ENCODE results near the gene SH3BP2. TPM values are rescaled to one million over a fixed set of nuclear protein-coding genes. Genes with fewer than 3 reads are reported as not detected.

The SH3BP2 gene
- total RNA-seq, 1 donor from 2014 or later, result 45.4 TPM

- no peaks in the 10 kb centered on the region for H3K9me3 Mint-ChIP-seq
- no peak overlapping the region for H3K4me3 Mint-ChIP-seq
- no peaks in the 10 kb centered on the region for H3K4me1 Mint-ChIP-seq (ENCODE audit: unreplicated experiment)
Observed at GRCh38 chr4:2832309-2832980, 39.6 kb downstream of the SH3BP2 start.

GRCh38 chr4:2832981-2833670 is 40.2 kb downstream of the SH3BP2 start:
- peaks cover 3% of the 10 kb centered on the region for H3K36me3 Mint-ChIP-seq
- no peak for TF ChIP-seq CTCF (conservative IDR thresholded peaks at IDR 0.05)
- peak; percentile 60 for DNase-seq (ENCODE audit: extremely low spot score, unreplicated experiment)

More at GRCh38 chr4:2832309-2832980, 39.6 kb downstream of the SH3BP2 start:
- peaks cover 3% of the 10 kb centered on the region for H3K36me3 Mint-ChIP-seq
- H3K27me3 Mint-ChIP-seq, result no peaks in the 10 kb centered on the region
- H3K27ac Mint-ChIP-seq, result no peak overlapping the region
- TF ChIP-seq CTCF (conservative IDR thresholded peaks at IDR 0.05), result no peak
- peak; percentile 63 for DNase-seq (ENCODE audit: extremely low spot score, unreplicated experiment)

GRCh38 chr4:2833671-2834000 is 40.8 kb downstream of the SH3BP2 start:
- Mint-ChIP-seq H3K9me3 (no peaks in the 10 kb centered on the region), H3K27ac (no peak overlapping the region), H3K4me3 (no peak overlapping the region), H3K36me3 (peaks cover 3% of the 10 kb centered on the region), H3K4me1 (ENCODE audit: unreplicated experiment) (no peaks in the 10 kb centered on the region), H3K27me3 (no peaks in the 10 kb centered on the region)
- no peak for DNase-seq (ENCODE audit: extremely low spot score, unreplicated experiment)
- TF ChIP-seq CTCF (conservative IDR thresholded peaks at IDR 0.05), result no peak

More at GRCh38 chr4:2832981-2833670, 40.2 kb downstream of the SH3BP2 start:
- Mint-ChIP-seq H3K27me3 (no peaks in the 10 kb centered on the region), H3K27ac (no peak overlapping the region), H3K9me3 (no peaks in the 10 kb centered on the region), H3K4me3 (no peak overlapping the region), H3K4me1 (ENCODE audit: unreplicated experiment) (no peaks in the 10 kb centered on the region)

GRCh38 chr4:2834001-2834921 is 41.4 kb downstream of the SH3BP2 start:
- no peaks in the 10 kb centered on the region for H3K9me3 Mint-ChIP-seq
- no peaks in the 10 kb centered on the region for H3K4me1 Mint-ChIP-seq (ENCODE audit: unreplicated experiment)
- H3K36me3 Mint-ChIP-seq, result no peaks in the 10 kb centered on the region
- H3K4me3 Mint-ChIP-seq, result no peak overlapping the region
- no peaks in the 10 kb centered on the region for H3K27me3 Mint-ChIP-seq
- no peak overlapping the region for H3K27ac Mint-ChIP-seq
- no peak for TF ChIP-seq CTCF (conservative IDR thresholded peaks at IDR 0.05)
- DNase-seq (ENCODE audit: extremely low spot score, unreplicated experiment), result peak; percentile 64

- H3K27ac Mint-ChIP-seq, result no peak overlapping the region
- H3K36me3 Mint-ChIP-seq, result peaks cover 5% of the 10 kb centered on the region
- no peak overlapping the region for H3K4me3 Mint-ChIP-seq
- H3K27me3 Mint-ChIP-seq, result no peaks in the 10 kb centered on the region
- H3K9me3 Mint-ChIP-seq, result no peaks in the 10 kb centered on the region
- peak; percentile 44 for DNase-seq (ENCODE audit: extremely low spot score, unreplicated experiment)
- no peaks in the 10 kb centered on the region for H3K4me1 Mint-ChIP-seq (ENCODE audit: unreplicated experiment)
- TF ChIP-seq CTCF (conservative IDR thresholded peaks at IDR 0.05), result no peak
Observed at GRCh38 chr4:2835978-2836377, 43.1 kb downstream of the SH3BP2 start.

All from type B pancreatic cell (in vitro differentiated cells).